SHP77 treated with DMSO at 0.1 percent for 48 hours (cell line): ENCODE results near the gene ATP10A.
"Not testable (repeated sequence)": the region's sequence is repeated elsewhere in the genome, so short reads cannot be mapped to it uniquely, and the experiment has no call there.

Source experiments
- DNase-seq: peaks from one replicate; lab custom pipeline; 2025; lab: John Stamatoyannopoulos, UW

Gene ATP10A

DNA sequence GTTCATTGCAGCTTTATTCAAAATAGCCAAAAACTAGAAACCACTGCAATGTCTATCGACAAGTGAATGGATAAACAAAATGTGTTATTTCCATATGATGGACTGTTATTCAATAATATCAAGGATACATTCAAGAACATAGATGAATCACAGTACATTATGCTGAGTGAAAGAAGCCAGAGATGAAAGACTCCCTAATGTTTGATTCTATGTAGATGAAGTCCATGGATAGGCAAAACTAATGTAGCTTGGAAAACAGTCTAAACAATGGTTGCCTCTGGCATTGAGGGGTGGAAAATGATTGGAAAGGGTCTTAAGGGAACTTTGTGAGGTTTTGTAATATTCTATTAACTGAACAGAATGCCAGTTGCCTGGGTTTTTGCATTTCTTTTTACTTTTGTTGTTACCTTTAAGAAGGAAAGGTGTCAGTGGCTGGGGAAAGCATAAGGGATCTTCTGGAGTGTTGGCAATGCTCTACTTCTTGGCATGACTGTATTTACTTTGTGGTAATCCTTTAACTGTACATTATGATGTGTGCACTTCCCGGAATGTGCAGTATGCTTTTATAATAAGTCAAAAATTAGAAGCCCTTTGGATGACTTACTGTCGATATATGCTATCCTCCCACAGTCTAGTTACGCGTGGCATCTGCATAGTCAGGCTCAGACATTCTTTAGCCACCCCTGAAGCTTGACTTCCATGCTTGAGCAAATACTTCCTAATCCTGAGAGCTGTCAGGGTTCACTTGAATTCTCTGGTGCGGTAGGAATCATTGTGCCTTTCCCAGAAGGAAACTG, 20.5 kb upstream of the ATP10A start:
- DNase-seq = no peak

DNA sequence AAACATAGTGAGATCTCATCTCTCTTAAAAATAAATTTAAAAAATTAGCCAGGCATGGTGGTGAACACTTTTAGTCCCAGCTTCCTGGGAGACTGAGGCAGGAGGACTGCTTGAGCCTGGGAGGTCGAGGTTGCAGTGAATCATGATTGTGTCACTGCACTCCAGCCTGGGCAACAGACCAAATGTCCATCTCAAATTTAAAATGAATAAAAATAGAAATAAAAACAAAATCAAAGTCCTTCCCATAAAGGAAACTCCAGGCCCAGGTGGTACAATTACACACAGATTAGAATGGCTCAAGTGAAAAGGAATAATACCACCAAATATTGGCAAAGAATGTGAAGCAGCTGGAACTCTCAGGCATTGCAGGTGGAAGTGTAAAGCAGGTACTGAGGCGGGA, 19.3 kb upstream of the ATP10A start:
- no peak for DNase-seq

DNA sequence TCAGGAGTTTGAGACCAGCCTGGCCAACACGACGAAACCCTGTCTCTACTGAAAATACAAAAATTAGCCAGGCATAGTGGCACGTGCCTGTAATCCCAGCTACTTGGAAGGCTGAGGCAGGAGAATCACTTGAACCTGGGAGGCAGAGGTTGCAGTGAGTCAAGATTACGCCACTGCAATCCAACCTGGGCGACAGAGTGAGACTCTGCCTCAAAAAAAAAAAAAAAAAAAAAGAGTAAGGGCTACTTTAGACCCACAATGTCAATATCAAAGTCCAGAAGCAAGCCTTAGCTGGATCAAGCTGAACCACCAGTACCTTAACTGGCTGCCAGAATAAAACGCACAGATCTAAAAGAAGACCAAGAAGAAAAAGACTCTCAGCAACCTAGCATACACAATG, 17.8 kb upstream of the ATP10A start:
- DNase-seq = not testable (repeated sequence)

DNA sequence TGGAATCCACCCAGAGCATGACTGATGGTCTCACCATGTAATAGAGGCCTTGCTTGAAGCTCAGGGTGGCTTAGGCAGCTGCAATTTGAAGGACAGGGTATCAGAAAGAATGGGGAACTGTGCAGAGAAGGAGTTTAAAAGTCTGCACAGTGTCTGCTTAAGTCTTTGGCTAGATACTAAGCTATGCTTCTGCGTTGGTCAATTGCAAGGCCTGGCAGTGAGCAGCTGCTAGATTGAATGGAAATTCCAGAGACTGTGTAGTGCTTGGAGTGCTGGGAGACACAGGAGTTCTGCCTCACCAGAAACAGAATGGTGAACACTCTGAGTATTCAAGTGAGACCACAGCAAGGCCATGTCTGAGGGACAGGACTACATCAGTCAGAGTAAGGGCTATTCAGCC, 17.3 kb upstream of the ATP10A start:
- DNase-seq = no peak

DNA sequence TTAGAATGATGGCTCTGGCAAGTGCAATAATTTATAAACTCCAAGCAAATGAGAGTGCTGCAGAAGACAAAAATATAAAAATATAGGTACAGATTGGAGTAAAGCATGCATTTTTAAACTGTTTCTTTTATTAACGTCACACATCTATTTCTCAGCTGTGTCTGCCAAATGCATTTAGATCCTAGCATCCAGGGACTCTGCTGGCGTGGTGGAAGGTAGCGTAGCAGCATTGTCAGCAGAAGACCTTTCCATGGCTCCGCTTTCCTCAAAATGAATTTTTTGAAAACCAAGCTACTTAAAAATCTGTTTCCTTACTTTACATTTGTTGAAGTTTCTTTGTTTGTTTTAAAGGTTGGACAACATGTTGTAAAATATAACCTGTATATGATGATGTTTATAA, 16.3 kb upstream of the ATP10A start:
- no peak for DNase-seq

DNA sequence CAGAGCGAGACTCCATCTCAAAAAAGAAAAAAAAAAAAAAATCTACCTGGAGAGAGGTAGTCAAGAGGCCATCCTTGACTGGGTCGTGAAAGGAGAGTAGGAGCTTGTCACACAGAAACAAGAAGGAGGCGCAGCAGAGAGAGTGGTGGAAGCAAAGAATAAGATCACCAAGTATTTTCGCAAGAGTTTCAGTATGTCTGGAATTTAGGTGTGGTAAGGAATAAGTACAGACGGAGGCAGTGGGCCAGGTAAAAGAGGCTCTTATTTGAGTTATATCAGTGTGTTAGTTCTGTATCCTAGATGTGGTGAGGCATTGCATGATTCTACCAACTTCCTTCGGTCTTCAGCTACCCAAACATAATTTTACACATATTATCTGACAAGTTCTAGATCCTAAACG, 14.6 kb upstream of the ATP10A start:
- DNase-seq = no peak

DNA sequence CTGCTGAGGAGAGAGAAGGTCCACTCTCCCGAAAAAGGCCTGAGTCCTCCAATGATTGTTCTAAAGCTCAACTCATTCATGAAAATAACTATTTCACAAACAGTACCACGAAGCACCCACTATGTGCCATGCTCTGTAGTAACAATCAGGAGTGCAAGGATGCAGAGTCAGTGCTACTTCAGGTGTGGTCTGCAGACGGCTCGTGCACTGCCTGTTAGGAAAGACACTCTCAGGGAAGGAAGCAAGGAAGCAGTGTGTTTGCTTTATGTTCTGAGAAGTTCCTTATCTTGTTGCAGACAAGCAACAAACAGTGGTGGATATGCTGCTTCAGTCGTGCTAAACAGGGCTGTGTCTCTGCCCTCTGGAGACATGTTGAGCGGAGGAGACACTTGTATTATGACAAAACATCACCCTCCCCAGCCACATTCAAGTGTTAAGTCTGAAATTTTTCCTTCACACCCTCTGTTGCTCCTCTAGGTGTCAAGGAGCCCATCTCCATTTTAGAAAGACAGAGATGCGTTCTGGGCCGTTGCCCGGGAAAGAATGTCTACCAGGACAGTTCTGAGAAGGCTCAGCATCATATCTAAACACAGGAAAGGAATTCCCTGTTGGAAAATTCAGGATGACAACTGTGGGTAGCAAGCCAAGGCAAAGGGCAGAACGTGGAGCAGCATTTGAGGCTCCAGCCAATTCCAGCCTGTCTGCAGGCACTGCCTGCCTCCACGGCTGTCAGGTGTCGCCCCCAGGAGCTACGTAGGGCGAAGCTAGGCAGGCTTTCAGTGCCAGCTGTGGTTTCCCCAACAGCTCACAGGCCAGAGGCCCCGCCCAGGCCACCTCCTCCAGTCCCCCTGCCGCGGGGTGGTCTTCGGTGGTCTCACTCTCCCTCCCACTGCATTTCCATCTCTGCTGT, 13.4 kb upstream of the ATP10A start:
- no peak for DNase-seq

DNA sequence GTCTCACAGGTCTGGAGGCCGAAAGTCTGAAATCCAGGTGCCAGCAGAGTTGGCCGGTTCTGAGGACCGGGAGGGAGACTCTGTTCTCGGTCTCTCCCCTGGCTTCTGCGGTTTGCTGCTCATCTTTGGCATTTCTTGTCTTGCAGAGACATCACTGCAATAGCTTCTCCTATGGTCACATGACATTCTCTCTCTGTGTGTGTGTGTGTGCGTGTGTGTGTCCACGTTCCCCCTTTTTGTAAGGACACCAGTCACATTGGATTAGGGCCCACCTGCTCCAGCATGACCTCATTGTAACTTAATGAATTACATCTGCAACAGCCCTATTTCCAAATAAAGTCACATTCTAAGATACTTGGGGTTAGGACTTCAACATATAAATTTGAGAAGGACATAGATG, 12.4 kb upstream of the ATP10A start:
- no peak for DNase-seq

DNA sequence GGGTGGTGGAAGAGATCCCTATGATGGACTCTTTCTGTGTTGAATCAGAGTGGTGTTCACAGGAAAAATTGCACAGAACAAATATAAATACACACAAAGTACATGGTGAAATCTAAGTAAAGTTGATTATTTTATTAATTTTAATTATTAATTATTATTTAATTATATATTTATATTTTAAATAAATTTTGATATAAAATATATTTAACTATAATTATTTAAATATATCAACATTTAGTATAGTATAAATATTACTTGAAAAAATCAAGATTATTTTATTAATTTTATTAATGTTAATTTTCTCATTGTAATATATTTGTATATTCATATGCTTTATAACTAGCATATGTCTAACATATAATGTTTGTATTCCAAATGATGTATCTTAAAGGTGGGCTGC, 11.3 kb upstream of the ATP10A start:
- no peak for DNase-seq

DNA sequence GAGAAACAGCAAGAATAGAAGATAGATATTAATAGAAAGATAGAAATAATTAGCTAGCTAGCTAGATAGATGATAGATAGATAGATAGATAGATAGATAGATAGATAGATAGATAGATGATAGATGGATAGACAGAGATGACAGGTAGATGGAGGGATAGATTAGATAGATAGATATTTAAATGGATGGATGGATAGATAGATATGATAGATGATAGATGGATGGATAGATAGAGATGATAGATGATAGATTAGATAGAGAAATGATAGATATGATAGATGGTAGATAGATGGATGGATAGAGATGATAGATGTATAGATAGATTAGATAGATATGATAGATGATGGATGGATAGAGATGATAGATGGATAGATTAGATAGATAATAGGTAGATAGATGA, 8.3 kb upstream of the ATP10A start:
- DNase-seq = no peak

DNA sequence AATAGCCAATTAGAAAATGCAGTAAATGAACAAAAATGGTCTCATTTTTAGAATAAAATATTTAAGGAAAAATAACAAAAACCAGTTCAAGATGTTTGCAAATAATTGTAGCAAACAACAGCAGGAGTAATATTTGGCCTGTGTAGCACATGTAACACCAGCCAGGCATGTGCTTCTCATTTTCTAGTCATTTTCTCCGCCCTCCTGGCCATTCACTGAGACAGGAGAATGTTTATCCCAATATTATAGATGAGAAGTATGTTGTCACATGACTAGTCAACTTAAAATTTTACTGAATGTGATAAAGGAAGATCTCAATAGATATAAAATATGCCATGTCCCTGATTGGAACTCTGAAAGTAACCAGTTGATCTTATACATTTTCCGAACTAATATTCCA, 7.8 kb upstream of the ATP10A start:
- no peak for DNase-seq

DNA sequence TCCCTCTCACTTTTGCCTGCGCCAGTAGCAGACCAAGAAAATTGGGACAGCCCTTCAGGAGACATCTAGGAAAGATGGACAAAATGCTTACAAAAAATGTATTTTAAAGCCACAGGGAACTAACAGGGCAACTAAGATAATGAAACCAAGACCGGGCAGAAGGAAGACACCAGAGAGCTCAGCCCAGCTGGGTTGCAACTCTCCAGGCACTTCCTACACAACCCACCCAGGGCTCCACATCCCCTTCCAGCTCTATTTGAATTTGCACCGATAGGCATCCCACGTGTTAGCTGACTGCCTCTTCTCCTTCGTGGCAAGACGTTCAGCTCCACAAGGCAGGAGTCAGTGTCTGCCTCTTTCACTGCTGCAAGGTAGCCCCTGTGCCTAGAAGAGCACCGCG, 6.6 kb upstream of the ATP10A start:
- no peak for DNase-seq

DNA sequence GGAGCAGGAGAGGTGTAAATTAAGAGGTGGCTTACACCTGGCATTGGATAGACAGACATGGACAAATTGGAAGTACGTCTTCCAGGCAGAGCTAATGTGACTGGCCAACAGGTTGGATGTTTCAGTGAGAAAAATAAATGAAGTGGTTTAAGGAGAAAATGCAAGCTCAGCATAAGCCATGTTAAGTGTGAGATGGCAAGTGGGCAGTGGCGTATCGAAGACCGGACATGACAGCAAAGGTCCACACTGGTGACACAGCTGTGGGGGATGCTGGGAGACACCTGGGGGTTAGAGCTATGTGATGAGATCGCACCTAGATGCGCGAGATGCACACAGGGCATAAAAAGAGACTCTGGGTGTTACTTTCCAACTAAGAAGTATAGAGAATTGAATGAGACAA, 3.7 kb upstream of the ATP10A start:
- no peak for DNase-seq

DNA sequence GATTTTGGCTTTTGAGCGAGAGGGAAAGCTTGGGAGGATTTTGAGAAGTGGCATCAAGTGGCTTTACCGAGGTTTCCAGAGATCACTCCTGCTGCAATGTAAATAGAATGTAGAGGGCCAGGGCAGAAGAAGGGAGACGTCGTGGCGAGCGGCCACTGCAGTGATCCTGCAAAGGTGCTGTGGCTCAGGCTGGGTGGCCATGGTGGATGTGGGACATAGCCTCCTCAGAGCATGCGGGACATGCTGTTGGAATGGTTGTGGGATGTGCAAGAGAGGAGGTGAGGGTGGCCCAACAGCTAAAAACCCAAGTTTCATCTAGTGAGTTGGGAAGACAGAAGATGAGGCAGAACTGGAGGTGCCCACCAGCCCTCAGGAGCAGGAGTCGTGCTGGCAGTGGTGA, 3.1 kb upstream of the ATP10A start:
- DNase-seq = no peak

DNA sequence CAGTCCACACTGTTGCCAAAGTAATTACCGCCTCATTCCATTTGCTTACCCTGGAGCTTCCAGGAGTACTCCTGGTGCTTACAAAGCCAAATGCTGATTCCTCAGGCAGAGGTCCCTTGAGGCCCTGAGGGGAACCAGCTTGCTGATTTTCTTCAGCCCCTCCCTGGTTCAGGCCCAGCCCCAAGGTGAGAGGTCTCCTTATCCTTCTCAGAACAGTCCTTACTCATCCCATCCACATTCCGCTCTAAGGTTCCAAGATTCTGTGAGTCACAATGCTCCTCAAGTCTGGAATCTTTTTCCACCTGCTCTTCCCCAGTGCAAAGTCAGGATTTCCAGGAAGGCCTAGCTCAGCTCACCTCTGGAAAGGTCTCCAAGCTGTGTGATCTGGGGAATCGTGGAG, 1.8 kb upstream of the ATP10A start:
- no peak for DNase-seq

DNA sequence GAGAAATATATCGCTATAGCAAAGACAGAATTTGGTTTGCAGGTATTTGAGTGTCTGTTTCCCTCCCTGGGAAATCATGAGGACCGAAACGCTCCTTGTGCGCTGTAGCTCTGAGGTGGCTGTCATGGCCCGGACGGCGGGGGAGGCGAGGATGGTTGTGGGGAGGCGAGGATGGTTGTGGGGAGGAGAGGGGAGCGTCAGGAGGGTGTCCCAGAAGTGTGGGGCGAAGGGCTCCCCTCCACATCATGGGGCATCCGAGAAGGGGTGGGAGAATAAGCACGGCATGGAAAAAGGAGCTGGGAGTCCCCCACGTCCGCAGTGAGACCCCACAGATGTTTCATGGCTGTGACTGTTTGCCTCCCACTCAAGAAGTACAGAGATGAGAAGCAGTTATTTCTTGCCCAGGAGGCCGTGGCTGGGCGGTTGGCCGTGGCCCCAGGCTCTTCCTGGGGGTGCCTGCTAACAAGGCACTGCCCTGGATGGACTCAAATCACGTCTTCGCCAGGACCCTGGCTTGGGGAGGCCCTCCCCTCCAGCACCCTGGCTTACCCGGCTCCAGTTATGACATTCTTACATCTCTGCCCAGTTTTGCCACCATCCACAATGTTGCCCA, 947 bp upstream of the ATP10A start:
- no peak for DNase-seq

DNA sequence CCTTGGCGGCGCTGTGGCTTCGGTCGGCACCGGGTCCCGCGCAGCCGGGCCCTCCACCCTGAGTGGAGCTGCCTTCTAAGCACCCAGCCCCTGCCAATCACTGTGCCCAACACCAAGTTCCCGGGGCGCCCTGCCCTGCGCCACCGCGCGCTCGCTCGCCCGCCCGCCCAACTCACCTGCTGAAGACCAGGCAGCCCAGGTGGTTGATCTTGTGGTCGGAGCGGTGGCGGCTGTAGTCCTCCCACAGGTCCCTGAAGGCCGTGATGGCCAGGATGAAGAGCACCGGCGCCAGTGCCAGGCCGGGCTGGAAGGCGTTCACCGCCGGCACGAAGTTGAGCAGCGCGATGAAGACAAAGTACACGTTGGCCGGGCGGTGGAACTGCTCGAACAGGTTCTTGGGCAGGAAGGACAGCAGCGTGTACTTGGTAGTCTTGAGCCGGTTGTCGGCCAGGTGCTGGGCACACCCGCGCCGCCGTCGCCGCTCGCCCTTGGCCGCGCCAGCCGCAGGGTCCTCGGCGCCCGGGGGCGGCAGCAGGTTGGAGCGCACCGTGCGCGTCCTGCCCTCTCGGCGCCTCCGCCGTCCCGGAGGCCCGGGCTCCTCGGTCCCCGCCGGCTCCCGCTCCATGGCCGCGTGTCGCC, 536 bp downstream of the ATP10A start:
- no peak for DNase-seq

DNA sequence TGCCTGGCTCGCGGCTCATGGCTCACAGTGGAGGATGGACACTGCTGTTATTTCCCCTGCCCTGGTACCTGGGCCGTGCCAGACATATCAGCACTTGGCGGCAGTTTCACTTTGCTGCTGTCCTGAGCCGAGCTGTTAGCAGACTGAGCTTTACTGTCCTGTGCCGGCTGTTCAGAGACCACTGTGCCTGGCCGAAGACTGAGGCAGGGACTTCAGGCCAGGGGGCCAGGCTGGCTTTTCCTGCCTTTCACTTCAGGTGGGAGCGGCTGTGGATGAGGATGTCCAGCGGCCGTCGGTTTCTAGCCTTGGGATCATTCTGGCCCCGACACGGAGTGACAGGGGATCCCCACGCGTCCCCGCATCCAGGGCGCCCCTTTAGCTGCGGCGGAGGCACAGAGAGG, 1.1 kb downstream of the ATP10A start:
- no peak for DNase-seq

DNA sequence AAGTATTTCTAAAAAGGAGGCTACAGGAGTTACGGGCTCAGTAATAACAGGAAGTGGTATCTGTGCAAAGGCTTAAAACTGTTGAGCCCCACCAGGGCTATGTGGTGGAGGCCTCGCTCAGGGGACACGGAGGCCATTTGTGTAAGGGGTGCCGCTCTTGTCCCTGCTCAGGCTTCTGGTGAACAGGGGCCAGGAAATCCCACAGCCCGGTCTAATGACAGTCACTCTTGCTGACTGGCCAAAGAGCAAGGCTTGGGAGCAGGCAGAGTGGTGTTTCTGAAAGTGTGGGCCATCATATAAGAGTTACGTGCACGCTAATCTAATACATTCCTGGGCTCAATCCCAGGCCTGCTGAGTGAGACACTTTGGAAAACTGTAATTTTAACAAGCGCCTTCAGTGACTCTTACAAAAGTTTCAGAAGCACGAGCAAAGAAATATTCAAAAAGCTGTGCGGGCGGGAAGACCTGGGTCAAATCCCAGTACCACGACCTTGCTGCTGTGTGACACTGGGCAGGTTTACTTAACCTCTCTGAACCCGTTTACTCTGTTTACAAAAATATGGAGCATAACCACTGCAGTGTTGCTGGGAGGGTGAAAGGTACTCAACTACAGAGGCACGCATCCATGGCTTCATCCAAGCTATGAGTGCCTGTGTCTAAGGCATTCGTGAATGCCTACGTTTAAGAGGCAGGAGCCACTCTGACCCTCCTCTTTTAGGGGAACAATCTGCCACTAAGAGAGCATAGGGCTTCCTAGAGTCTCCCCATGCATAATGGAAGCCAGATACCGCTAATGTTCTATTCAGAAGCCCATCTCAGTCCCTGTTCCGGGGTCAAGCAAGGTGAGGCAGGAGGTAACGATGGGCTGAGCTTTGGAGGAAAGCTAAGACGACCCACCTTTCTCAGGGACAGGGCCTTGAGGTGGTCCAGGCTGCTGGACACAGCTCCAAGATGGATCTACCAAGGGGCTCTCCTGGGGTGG, 2.0 kb downstream of the ATP10A start:
- DNase-seq = no peak

DNA sequence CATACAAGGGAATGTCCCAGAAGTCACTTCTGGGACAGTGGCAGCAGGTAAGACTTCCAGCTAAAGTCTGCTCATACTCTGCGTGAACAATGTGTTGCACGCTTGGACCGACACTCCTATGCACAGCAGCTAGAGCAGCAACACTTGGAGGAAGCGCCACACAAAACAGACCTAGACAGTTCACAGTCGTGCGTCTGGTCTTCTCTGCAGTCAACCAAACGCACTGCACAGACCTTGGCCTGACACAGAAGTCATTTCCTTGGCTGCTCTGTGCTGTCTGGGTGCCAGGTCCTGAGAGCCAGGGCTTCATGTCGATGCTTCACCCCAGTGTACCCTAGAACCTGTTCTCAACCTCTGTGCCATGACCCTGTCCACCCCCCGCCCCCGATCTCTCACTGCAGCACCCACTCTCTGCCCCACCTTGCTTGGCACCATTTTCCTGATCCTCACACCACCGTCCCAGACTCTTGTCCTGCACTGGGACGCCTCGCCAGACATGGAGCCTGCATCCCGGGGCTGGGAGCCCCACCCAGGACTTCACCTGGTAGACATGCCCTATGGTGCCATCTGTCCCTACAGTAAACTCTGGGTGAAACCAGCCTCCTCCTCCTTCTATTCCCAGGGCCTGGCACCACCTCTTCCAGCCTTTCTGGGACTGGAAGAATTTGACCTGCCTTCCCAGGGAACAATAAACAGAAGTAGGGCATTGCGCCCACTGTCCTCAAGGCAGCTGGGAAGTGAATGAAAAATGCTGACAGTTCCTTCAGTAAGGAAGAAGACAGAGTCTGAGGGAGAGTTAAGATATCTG, 3.1 kb downstream of the ATP10A start:
- DNase-seq = no peak
